PC-3 (cell line): ENCODE measurements around the gene CD99L2.

Experiments
- CTCF ChIP-seq: fragments of 300-600 bp; sonication (generic); conservative IDR thresholded peaks from 2 replicates; pipeline ENCODE4 v1.5.1; 2017; ENCODE audit warnings: antibody characterized with exemption, low read depth, mild to moderate bottlenecking, low read length
- EZH2phosphoT487 ChIP-seq: fragments of 300-600 bp; sonication (generic); IDR thresholded peaks from 2 replicates; pipeline ENCODE4 v1.6.1; 2018; ENCODE audit warnings: mild to moderate bottlenecking, antibody characterized with exemption, low read length, borderline replicate concordance

- TF ChIP-seq CTCF (no peak), EZH2phosphoT487 (no peak)
Observed at GRCh38 chrX:150779385-150779784, 119.1 kb downstream of the CD99L2 start.
